HG02970 (cell line): ENCODE data around the gene SUSD3.
"Not testable (repeated sequence)": the region's sequence is repeated elsewhere in the genome, so short reads cannot be mapped to it uniquely, and the experiment has no call there.

Experiments
- ATAC-seq: cut with Tn5 transposase; IDR thresholded peaks from one replicate; pipeline ENCODE4 v1.9.1; 2021; ENCODE audit warnings: mild to moderate bottlenecking, moderate library complexity, moderate number of reproducible peaks; ENCODE audit not compliant: unreplicated experiment, low FRiP score

The SUSD3 gene

GRCh38 chr9:93091056-93091452 is 32.6 kb downstream of the SUSD3 start:
- ATAC-seq: no peak

GRCh38 chr9:93091453-93092081 is 33.1 kb downstream of the SUSD3 start:
- no peak for ATAC-seq

- no peak for ATAC-seq
Measured at GRCh38 chr9:93092251-93092991, 33.9 kb downstream of the SUSD3 start.

- ATAC-seq: no peak
Measured at GRCh38 chr9:93093127-93093876, 34.8 kb downstream of the SUSD3 start.

- no peak for ATAC-seq
Measured at GRCh38 chr9:93093877-93094657, 35.6 kb downstream of the SUSD3 start.

- no peak for ATAC-seq
Measured at GRCh38 chr9:93094658-93095204, 36.2 kb downstream of the SUSD3 start.

- peak; percentile 66 for ATAC-seq
Measured at GRCh38 chr9:93095205-93096130, 37.0 kb downstream of the SUSD3 start.

- peak; percentile 11 for ATAC-seq
Measured at GRCh38 chr9:93096131-93096802, 37.8 kb downstream of the SUSD3 start, which contains the start of gene CARD19. CARD19 (plus strand) TSS chr9:93096217; CDS start chr9:93096346, 129 bp downstream.

- ATAC-seq: no peak
Measured at GRCh38 chr9:93096811-93097382, 38.4 kb downstream of the SUSD3 start.

GRCh38 chr9:93097511-93098201 is 39.2 kb downstream of the SUSD3 start:
- ATAC-seq: no peak

- ATAC-seq: no peak
Measured at GRCh38 chr9:93098236-93098946, 39.9 kb downstream of the SUSD3 start.

GRCh38 chr9:93099551-93100275 is 41.2 kb downstream of the SUSD3 start:
- no peak for ATAC-seq

GRCh38 chr9:93100276-93100636 is 41.8 kb downstream of the SUSD3 start:
- no peak for ATAC-seq

GRCh38 chr9:93101086-93101485 is 42.6 kb downstream of the SUSD3 start:
- not testable (repeated sequence) for ATAC-seq

- ATAC-seq: no peak
Measured at GRCh38 chr9:93105620-93106019, 47.1 kb downstream of the SUSD3 start.

GRCh38 chr9:93107151-93107824 is 48.8 kb downstream of the SUSD3 start:
- no peak for ATAC-seq
